GM20431 (cell line): ENCODE measurements around the gene DYRK3.

Experiments
- in situ Hi-C: fragments of 300-500 bp; cut with MseI, MboI; formaldehyde crosslinking; loops from one replicate; pipeline ENCODE4 v1.15.0; 2020; ENCODE audit warnings: low sequenced_read_pairs; ENCODE audit not compliant: unreplicated experiment

The DYRK3 gene

GRCh38 chr1:206696812-206697585 lies 61.7 kb downstream of the DYRK3 start:
- in situ Hi-C loops, result no loop called here

- in situ Hi-C loops, result no loop called here
These were observed 62.7 kb downstream of the DYRK3 start for GRCh38 chr1:206698011-206698410.
